NB4 (cell line): ENCODE measurements around the gene KRT7.
"Not testable (repeated sequence)": the region's sequence is repeated elsewhere in the genome, so short reads cannot be mapped to it uniquely, and the experiment has no call there.

Experiments
- DNase-seq: peaks from one replicate; pipeline ENCODE4 v3.0.0; 2010; ENCODE audit warnings: low read depth
- H3K4me3 ChIP-seq: one replicate; pipeline ENCODE4 v1.5.1; 2011; ENCODE audit warnings: mild to moderate bottlenecking, low read depth, low read length, moderate library complexity
- CTCF ChIP-seq: IDR thresholded peaks from one replicate; pipeline ENCODE4 v1.5.1; 2012; ENCODE audit warnings: low read depth, low read length
- MAX ChIP-seq: IDR thresholded peaks from 2 replicates; pipeline ENCODE4 v1.6.1; 2011; ENCODE audit warnings: low read depth, low read length
- MYC ChIP-seq: IDR thresholded peaks from 2 replicates; pipeline ENCODE4 v1.6.1; 2011; ENCODE audit warnings: low read depth, low read length
- POLR2A ChIP-seq: IDR thresholded peaks from 2 replicates; pipeline ENCODE4 v1.6.1; 2011; ENCODE audit warnings: mild to moderate bottlenecking; ENCODE audit not compliant: insufficient read length; ENCODE audit errors: extremely low read depth

KRT7 gene

GRCh38 chr12:52255926-52256583 lies 23.0 kb downstream of the KRT7 start:
- H3K4me3 ChIP-seq = no peak overlapping the region
- no peak for DNase-seq
- TF ChIP-seq MYC (no peak), POLR2A (no peak), MAX (no peak), CTCF (no peak)

- TF ChIP-seq MYC (no peak), CTCF (no peak), MAX (no peak), POLR2A (no peak)
- no peak for DNase-seq
- H3K4me3 ChIP-seq = no peak overlapping the region
Observed at GRCh38 chr12:52256584-52256935, 23.5 kb downstream of the KRT7 start.

GRCh38 chr12:52257074-52257551 lies 24.1 kb downstream of the KRT7 start:
- TF ChIP-seq MAX (no peak), POLR2A (no peak), CTCF (no peak), MYC (no peak)
- no peak for DNase-seq
- H3K4me3 ChIP-seq = no peak overlapping the region

GRCh38 chr12:52257922-52258321 lies 24.9 kb downstream of the KRT7 start:
- not testable (repeated sequence) for DNase-seq, H3K4me3 ChIP-seq

GRCh38 chr12:52258335-52258901 lies 25.4 kb downstream of the KRT7 start:
- TF ChIP-seq CTCF = peak; percentile 5
- no peak for TF ChIP-seq MYC
- no peak overlapping the region for H3K4me3 ChIP-seq
- peak; percentile 41 for DNase-seq

GRCh38 chr12:52259657-52260243 lies 26.7 kb downstream of the KRT7 start:
- TF ChIP-seq MYC (no peak), POLR2A (no peak), MAX (no peak), CTCF (no peak)
- no peak overlapping the region for H3K4me3 ChIP-seq
- DNase-seq = peak; percentile 60
